Duodenal mucosa (tissue), 2 donors: ENCODE data around the gene CTNNA2.

Experiments used
- H3K27ac ChIP-seq: one replicate; pipeline ENCODE4 v1.7.0; 2013; ENCODE audit warnings: low read depth, low read length
- H3K27me3 ChIP-seq, 2 donors: one replicate each; pipeline ENCODE4 v1.7.0; 2013; ENCODE audit warnings: low read length in 2 of 2, control low read depth in 1 of 2; ENCODE audit not compliant: insufficient read depth in 2 of 2, control insufficient read depth in 1 of 2
- H3K36me3 ChIP-seq, 2 donors: one replicate each; pipeline ENCODE4 v1.7.0; 2013; ENCODE audit warnings: low read length in 2 of 2, control low read depth in 1 of 2; ENCODE audit not compliant: insufficient read depth in 2 of 2, control insufficient read depth in 1 of 2
- H3K4me1 ChIP-seq, 2 donors: one replicate each; pipeline ENCODE4 v1.7.0; 2013; ENCODE audit warnings: low read length in 2 of 2, control low read depth in 1 of 2; ENCODE audit not compliant: insufficient read depth in 2 of 2, control insufficient read depth in 1 of 2
- H3K4me3 ChIP-seq, 2 donors: one replicate each; pipeline ENCODE4 v1.7.0; 2013; ENCODE audit warnings: low read length in 2 of 2, low read depth in 1 of 2
- H3K9ac ChIP-seq, 2 donors: one replicate each; pipeline ENCODE4 v1.7.0; 2013; ENCODE audit warnings: low read length in 2 of 2, low read depth in 1 of 2
- H3K9me3 ChIP-seq, 2 donors: one replicate each; pipeline ENCODE4 v1.7.0; 2013; ENCODE audit warnings: low read length in 2 of 2, control low read depth in 1 of 2; ENCODE audit not compliant: control insufficient read depth in 1 of 2

CTNNA2 gene

DNA sequence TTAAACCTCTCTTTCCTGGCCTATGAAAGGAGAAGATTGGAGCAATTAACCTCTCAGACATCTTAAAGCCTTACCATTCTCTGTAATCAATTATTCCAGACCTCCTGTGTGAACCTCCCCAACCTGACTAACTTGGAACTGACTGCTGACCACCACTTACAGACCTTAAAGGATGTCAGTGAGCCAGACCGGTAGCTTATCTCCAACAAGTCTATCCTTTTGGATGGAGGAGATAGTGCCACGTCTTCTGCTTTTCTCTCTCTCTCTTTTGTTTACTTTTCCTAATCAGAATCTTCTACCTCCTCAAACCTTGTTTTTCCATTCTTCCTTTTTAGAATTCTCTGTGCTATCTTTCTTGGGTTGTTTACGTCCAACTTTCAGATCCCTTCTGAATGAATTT, 734.5 kb downstream of the CTNNA2 start:
- Histone ChIP-seq H3K4me3 (no peak overlapping the region), H3K9me3 (no peaks in the 10 kb centered on the region), H3K27ac (no peak overlapping the region), H3K4me1 (no peaks in the 10 kb centered on the region), H3K9ac (no peak overlapping the region), H3K27me3 (no peaks in the 10 kb centered on the region), H3K36me3 (no peaks in the 10 kb centered on the region)

DNA sequence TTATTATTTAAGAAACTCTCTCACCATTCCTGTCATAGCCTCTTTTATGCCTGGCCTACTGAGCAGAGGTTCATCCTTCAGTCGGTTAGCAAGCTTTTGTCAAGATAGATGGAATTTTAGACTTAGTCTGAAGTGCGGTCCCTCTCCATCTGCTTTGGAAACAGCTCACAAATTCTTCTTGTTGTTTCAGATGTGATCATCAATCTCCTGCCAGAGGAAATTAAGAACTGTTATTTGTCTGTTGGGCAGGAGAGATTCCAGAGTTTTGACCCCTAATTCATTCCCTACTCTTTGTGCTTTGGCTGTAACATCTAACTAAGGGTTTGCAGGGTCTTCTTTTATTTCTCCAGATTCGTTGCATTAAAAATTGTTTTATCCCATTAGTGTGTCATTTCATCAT, 735.3 kb downstream of the CTNNA2 start:
- Histone ChIP-seq H3K4me1 (no peaks in the 10 kb centered on the region), H3K9me3 (no peaks in the 10 kb centered on the region), H3K27ac (no peak overlapping the region), H3K36me3 (no peaks in the 10 kb centered on the region), H3K4me3 (no peak overlapping the region), H3K27me3 (no peaks in the 10 kb centered on the region), H3K9ac (no peak overlapping the region)

DNA sequence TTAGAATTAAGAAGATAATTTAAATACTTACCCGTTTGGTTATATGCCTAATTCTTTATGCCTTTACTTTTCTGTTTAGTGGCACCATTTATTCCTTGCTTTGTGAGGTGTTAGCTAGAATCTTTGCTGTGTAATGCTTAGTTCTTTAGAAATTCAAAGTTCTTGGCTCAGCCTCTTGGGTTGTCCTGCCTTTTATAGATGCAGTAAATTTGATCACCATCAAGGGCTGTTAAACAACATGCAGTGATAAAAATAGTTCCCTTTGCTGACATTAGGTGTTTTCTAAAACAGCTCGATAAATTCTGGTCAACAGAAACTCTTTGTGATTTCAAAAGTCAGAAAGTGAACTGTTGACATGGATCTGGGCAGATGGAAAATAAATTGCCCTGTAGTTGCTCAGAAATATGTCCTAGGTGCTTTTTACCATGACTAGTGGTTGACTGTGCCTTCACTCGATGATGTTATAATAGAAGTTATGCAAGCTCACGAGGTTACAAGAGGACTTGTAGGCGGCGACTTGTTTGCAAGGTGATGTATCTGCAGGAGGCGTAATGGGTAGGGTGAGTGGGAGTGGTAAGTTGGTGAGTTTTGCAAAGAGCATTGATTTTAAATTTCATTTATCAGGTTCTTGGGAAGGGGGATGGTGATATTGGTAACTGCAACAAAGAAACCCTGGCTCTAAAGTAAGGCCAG, 739.6 kb downstream of the CTNNA2 start:
- Histone ChIP-seq H3K27ac (no peak overlapping the region), H3K4me3 (no peak overlapping the region), H3K4me1 (no peaks in the 10 kb centered on the region), H3K36me3 (no peaks in the 10 kb centered on the region), H3K27me3 (no peaks in the 10 kb centered on the region), H3K9me3 (no peaks in the 10 kb centered on the region), H3K9ac (no peak overlapping the region)

DNA sequence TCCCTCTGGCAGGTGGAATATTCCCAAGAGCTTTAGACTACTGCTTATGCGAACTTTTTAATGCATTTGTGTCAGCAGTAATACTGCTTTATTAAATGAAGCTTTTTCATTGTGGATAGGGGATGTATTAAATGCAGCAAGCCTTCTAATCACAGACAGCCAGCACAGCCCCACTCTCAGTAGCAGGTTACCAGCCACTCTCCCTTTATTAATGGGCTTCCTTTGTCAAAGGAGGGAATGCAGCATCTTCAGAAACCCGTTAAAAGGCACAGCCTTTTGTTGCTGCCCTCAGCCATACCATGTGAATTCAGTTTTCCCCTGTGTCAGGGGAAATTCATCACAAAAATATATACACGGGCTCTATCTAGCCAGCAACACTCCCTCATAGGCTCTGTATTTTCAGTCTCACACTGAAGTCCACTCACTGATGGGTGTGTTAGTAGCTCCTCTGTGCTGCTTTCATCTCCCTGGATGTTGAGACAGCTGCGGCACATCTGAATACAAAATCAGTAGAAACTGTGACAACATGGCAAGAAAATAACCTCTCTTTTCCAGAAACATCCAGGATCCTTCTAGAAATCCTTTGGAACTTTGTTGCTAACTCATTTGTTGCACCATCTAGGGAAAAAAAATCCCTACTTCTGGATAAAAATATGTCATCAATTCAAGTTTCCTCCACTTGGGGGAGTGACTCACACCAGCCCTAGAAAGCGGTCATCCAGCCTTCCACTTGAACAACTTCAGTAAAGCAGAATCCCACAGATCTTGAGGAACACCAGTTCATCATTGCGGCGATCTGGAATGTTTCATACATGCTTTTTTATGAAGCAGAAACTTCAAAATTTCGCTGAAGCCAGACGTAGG, 743.3 kb downstream of the CTNNA2 start:
- no peaks in the 10 kb centered on the region for H3K36me3 ChIP-seq
- no peak overlapping the region for H3K9ac ChIP-seq
- no peaks in the 10 kb centered on the region for H3K27me3 ChIP-seq
- no peak overlapping the region for H3K4me3 ChIP-seq
- H3K4me1 ChIP-seq, result no peaks in the 10 kb centered on the region
- H3K9me3 ChIP-seq, result no peaks in the 10 kb centered on the region
- no peak overlapping the region for H3K27ac ChIP-seq

DNA sequence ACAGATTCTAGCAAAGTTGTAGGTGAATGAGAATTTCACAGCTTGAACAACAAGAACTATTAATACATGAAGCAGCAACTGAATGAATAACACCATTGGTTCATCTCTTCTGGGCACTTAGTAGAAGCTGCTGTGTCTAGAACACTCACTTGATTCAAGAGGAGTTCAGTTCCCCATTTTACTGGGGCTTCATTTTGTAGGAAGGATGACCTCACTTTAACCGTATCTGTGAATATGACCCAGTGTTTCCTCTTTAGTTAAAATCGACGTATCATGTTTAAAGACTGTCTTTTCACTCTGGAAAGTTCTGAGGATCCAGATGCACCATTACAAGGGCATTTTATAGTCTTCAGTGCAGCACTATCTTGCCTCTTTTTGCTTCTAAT, 743.9 kb downstream of the CTNNA2 start:
- H3K36me3 ChIP-seq, result no peaks in the 10 kb centered on the region
- no peak overlapping the region for H3K4me3 ChIP-seq
- H3K27me3 ChIP-seq, result no peaks in the 10 kb centered on the region
- H3K9me3 ChIP-seq, result no peaks in the 10 kb centered on the region
- H3K27ac ChIP-seq, result no peak overlapping the region
- no peaks in the 10 kb centered on the region for H3K4me1 ChIP-seq
- no peak overlapping the region for H3K9ac ChIP-seq

DNA sequence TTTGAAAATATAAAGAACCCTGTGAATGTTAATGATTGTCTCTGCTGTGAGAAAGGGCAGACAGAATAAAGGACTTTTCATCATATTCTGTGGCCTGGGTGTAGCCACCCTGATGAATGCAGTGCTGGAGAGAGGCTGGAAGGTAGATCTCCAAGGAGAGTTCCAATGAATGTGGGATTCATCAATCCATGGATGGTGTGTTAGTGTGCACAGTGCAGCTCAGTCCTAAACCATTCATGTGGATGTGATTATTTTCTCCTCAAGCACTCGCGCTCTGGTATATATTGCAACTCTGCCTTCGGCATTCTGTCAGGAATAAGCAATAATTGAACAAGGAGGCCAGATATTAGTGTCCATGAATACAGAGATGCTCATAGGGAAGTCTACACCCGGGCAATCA, 744.6 kb downstream of the CTNNA2 start:
- Histone ChIP-seq H3K27me3 (no peaks in the 10 kb centered on the region), H3K36me3 (no peaks in the 10 kb centered on the region), H3K4me1 (no peaks in the 10 kb centered on the region), H3K9me3 (no peaks in the 10 kb centered on the region), H3K9ac (no peak overlapping the region), H3K27ac (no peak overlapping the region), H3K4me3 (no peak overlapping the region)

DNA sequence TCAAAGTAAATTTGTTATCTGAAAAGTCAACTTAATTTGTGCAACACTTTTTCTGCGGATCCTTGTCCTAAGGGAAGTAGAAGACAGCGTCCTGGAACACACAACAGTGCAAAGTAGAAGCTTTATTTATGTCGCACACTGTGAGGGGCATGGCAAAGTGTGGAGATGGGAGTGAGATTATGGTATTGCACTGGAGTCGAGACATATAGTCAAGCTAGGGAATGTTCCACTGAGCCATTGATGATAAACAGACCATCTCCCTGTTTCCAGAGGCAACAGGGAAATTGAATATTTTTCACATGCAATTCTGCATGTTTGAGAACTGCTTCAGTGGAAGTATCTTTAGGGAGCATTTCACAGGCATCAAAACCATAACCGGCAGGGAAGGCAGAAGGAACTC, 745.5 kb downstream of the CTNNA2 start:
- Histone ChIP-seq H3K36me3 (no peaks in the 10 kb centered on the region), H3K27ac (no peak overlapping the region), H3K4me1 (no peaks in the 10 kb centered on the region), H3K27me3 (no peaks in the 10 kb centered on the region), H3K4me3 (no peak overlapping the region), H3K9me3 (no peaks in the 10 kb centered on the region), H3K9ac (no peak overlapping the region)

DNA sequence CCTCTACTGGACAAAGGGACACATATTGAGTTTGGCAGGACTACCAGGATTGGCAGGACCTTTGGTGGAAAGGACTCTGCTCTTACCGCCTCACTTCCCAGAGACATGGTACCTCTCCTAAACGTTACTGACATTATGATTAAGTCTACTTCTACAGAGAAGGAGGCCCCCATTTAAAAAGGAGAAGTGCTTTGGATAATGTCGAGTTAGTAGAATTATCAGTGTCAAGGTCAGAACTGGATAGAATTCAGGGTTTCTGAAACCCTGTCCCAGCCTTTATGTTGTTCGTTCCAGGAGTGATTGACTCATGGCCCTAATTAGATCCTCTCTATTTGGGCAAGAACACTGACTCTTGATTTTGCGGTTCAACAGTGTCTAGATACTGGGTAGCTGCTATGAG, 745.9 kb downstream of the CTNNA2 start:
- Histone ChIP-seq H3K27ac (no peak overlapping the region), H3K9me3 (no peaks in the 10 kb centered on the region), H3K9ac (no peak overlapping the region), H3K27me3 (no peaks in the 10 kb centered on the region), H3K4me3 (no peak overlapping the region), H3K36me3 (no peaks in the 10 kb centered on the region), H3K4me1 (no peaks in the 10 kb centered on the region)

DNA sequence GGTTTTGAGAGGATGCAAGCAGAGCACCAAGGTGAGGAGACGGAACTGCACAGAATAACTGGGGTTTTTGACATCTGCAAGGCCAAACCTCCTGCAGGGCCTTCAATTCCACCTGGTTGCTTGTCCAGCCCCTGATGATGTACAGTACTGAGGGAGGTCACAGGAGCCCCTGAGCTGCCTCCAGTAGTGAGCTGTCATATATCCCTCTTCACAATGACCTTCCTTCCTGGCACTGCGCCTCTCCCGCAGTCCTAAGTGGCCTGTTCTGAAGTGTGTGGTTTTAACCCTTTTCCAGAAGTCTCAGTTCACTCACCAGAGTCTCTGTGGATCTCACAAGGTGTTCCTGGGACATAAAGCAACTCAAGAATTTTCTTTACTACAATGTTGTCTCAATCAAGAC, 746.4 kb downstream of the CTNNA2 start:
- H3K27ac ChIP-seq, result no peak overlapping the region
- H3K9me3 ChIP-seq, result no peaks in the 10 kb centered on the region
- H3K36me3 ChIP-seq, result no peaks in the 10 kb centered on the region
- no peak overlapping the region for H3K9ac ChIP-seq
- H3K27me3 ChIP-seq, result no peaks in the 10 kb centered on the region
- no peaks in the 10 kb centered on the region for H3K4me1 ChIP-seq
- no peak overlapping the region for H3K4me3 ChIP-seq

DNA sequence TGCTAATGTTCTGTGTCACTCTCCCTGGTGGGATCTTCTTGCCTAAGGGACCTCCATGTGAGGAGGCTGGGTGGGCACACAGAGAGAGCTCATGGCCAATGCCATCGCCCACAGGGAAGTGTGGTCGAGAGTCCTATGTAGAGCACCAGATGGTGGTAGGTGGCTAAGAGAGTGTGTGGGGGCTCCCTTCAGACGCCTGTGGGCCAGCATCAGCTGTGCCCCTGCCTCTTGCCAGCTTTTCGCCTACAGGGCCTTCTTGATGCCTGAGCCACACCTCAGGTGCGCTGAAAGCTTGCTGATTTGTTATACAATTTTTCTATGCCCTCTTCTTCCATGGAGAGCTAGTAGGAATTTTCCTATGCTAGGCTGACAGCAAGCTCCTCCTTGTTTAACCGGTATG, 753.4 kb downstream of the CTNNA2 start:
- no peak overlapping the region for H3K27ac ChIP-seq
- no peaks in the 10 kb centered on the region for H3K36me3 ChIP-seq
- H3K9me3 ChIP-seq, result no peaks in the 10 kb centered on the region
- no peak overlapping the region for H3K4me3 ChIP-seq
- no peak overlapping the region for H3K9ac ChIP-seq
- no peaks in the 10 kb centered on the region for H3K27me3 ChIP-seq
- no peaks in the 10 kb centered on the region for H3K4me1 ChIP-seq
